ENCODE data around the gene HUWE1.

HUWE1 gene

GRCh38 chrX:53595266-53595810, 91.2 kb downstream of the HUWE1 start:
- Histone ChIP-seq H3K14ac (ENCODE audit: low read length in 2 of 2) (no peak overlapping the region), H3K4me2 (ENCODE audit: low read length, poor library complexity, severe bottlenecking) (no peak overlapping the region), H3K23ac (ENCODE audit: low read length in 2 of 2) (no peak overlapping the region), H4K8ac (ENCODE audit: low read length) (no peak overlapping the region), H2BK120ac (ENCODE audit: low read depth, low read length) (no peak overlapping the region), H2BK5ac (ENCODE audit: low read depth, low read length, poor library complexity, severe bottlenecking) (no peak overlapping the region), H4K91ac (ENCODE audit: low read length) (no peak overlapping the region), H3K9me3 (ENCODE audit: control insufficient read depth, low read length) (no peaks in the 10 kb centered on the region), H2AK5ac (ENCODE audit: low read length, severe bottlenecking) (no peak overlapping the region), H2BK12ac (ENCODE audit: low read length in 2 of 2) (no peak overlapping the region), H3K36me3 (ENCODE audit: control insufficient read depth in 1 of 2, insufficient read depth in 2 of 2, low read depth in 1 of 2, low read length in 2 of 2) (peaks cover 14 to 81% of the 10 kb centered on the region in 2 experiments), H3K9ac (ENCODE audit: low read length) (no peak overlapping the region), H2AFZ (ENCODE audit: low read depth, low read length) (no peak overlapping the region), H2BK15ac (ENCODE audit: low read depth, poor library complexity, severe bottlenecking) (no peak overlapping the region), H3K27ac (ENCODE audit: low read length, poor library complexity, severe bottlenecking) (peak overlapping the region; percentile 47), H3K79me1 (replicated peaks; ENCODE audit: low read length, poor library complexity, severe bottlenecking) (peaks cover 5% of the 10 kb centered on the region), H3K4me1 (ENCODE audit: control insufficient read depth, insufficient read depth, low read depth, low read length) (peaks cover 2% of the 10 kb centered on the region), H3K4ac (ENCODE audit: low read depth in 1 of 2, low read length in 2 of 2) (no peak overlapping the region), H3K27me3 (ENCODE audit: control insufficient read depth in 1 of 2, insufficient read depth in 1 of 2, low read length in 2 of 2) (peaks cover 0 to 16% of the 10 kb centered on the region in 2 experiments), H3K4me3 (ENCODE audit: insufficient read depth in 1 of 2, low read depth in 1 of 2, low read length in 2 of 2) (no peak overlapping the region), H3K18ac (ENCODE audit: low read depth in 1 of 2, low read length in 2 of 2) (no peak overlapping the region)
- DNase-seq: no peak
- 98% methylated on average over 4 of the region's 7 CpGs for WGBS

- H2AFZ ChIP-seq (ENCODE audit: low read depth, low read length): no peak overlapping the region
- no peak overlapping the region for H3K9ac ChIP-seq (ENCODE audit: low read length)
- no peak overlapping the region for H2BK120ac ChIP-seq (ENCODE audit: low read depth, low read length)
- H4K91ac ChIP-seq (ENCODE audit: low read length): no peak overlapping the region
- H2BK12ac ChIP-seq (ENCODE audit: low read length in 2 of 2): no peak overlapping the region
- no peak overlapping the region for H2BK5ac ChIP-seq (ENCODE audit: low read depth, low read length, poor library complexity, severe bottlenecking)
- H3K4me3 ChIP-seq (ENCODE audit: insufficient read depth in 1 of 2, low read depth in 1 of 2, low read length in 2 of 2): no peak overlapping the region
- H3K23ac ChIP-seq (ENCODE audit: low read length in 2 of 2): no peak overlapping the region
- H3K27me3 ChIP-seq (ENCODE audit: control insufficient read depth in 1 of 2, insufficient read depth in 1 of 2, low read length in 2 of 2): peaks cover 0 to 17% of the 10 kb centered on the region in 2 experiments
- no peak overlapping the region for H3K4me2 ChIP-seq (ENCODE audit: low read length, poor library complexity, severe bottlenecking)
- no peak overlapping the region for H3K14ac ChIP-seq (ENCODE audit: low read length in 2 of 2)
- DNase-seq: peak; percentile 44
- peaks cover 5% of the 10 kb centered on the region for H3K79me1 ChIP-seq (replicated peaks; ENCODE audit: low read length, poor library complexity, severe bottlenecking)
- H2AK5ac ChIP-seq (ENCODE audit: low read length, severe bottlenecking): no peak overlapping the region
- 20% methylated on average over 1 of the region's 1 CpG for WGBS
- H3K4me1 ChIP-seq (ENCODE audit: control insufficient read depth, insufficient read depth, low read depth, low read length): peaks cover 2% of the 10 kb centered on the region
- peak overlapping the region; percentile 60 for H3K27ac ChIP-seq (ENCODE audit: low read length, poor library complexity, severe bottlenecking)
- H4K8ac ChIP-seq (ENCODE audit: low read length): no peak overlapping the region
- no peak overlapping the region for H3K4ac ChIP-seq (ENCODE audit: low read depth in 1 of 2, low read length in 2 of 2)
- no peak overlapping the region for H3K18ac ChIP-seq (ENCODE audit: low read depth in 1 of 2, low read length in 2 of 2)
- H2BK15ac ChIP-seq (ENCODE audit: low read depth, poor library complexity, severe bottlenecking): no peak overlapping the region
- peaks cover 17 to 81% of the 10 kb centered on the region in 2 experiments for H3K36me3 ChIP-seq (ENCODE audit: control insufficient read depth in 1 of 2, insufficient read depth in 2 of 2, low read depth in 1 of 2, low read length in 2 of 2)
- no peaks in the 10 kb centered on the region for H3K9me3 ChIP-seq (ENCODE audit: control insufficient read depth, low read length)
These were observed 92.2 kb downstream of the HUWE1 start for GRCh38 chrX:53594354-53594753.

GRCh38 chrX:53587795-53588420, 98.6 kb downstream of the HUWE1 start:
- no peak overlapping the region for H2AK5ac ChIP-seq (ENCODE audit: low read length, severe bottlenecking)
- no peak overlapping the region for H3K4me3 ChIP-seq (ENCODE audit: insufficient read depth in 1 of 2, low read depth in 1 of 2, low read length in 2 of 2)
- H3K79me1 ChIP-seq (replicated peaks; ENCODE audit: low read length, poor library complexity, severe bottlenecking): peaks cover 6% of the 10 kb centered on the region
- H3K18ac ChIP-seq (ENCODE audit: low read depth in 1 of 2, low read length in 2 of 2): no peak overlapping the region
- 88% methylated on average over 2 of the region's 5 CpGs for WGBS
- H3K9me3 ChIP-seq (ENCODE audit: control insufficient read depth, low read length): no peaks in the 10 kb centered on the region
- H2AFZ ChIP-seq (ENCODE audit: low read depth, low read length): no peak overlapping the region
- peaks cover 24 to 99% of the 10 kb centered on the region in 2 experiments for H3K36me3 ChIP-seq (ENCODE audit: control insufficient read depth in 1 of 2, insufficient read depth in 2 of 2, low read depth in 1 of 2, low read length in 2 of 2)
- H3K4me2 ChIP-seq (ENCODE audit: low read length, poor library complexity, severe bottlenecking): no peak overlapping the region
- no peak overlapping the region for H4K91ac ChIP-seq (ENCODE audit: low read length)
- no peak overlapping the region for H3K14ac ChIP-seq (ENCODE audit: low read length in 2 of 2)
- H2BK5ac ChIP-seq (ENCODE audit: low read depth, low read length, poor library complexity, severe bottlenecking): no peak overlapping the region
- no peak overlapping the region for H2BK12ac ChIP-seq (ENCODE audit: low read length in 2 of 2)
- no peak overlapping the region for H2BK15ac ChIP-seq (ENCODE audit: low read depth, poor library complexity, severe bottlenecking)
- no peak overlapping the region for H3K9ac ChIP-seq (ENCODE audit: low read length)
- H3K23ac ChIP-seq (ENCODE audit: low read length in 2 of 2): no peak overlapping the region
- no peak overlapping the region for H4K8ac ChIP-seq (ENCODE audit: low read length)
- no peak for DNase-seq
- H3K27ac ChIP-seq (ENCODE audit: low read length, poor library complexity, severe bottlenecking): no peak overlapping the region
- H3K27me3 ChIP-seq (ENCODE audit: control insufficient read depth in 1 of 2, insufficient read depth in 1 of 2, low read length in 2 of 2): peaks cover 0 to 19% of the 10 kb centered on the region in 2 experiments
- H3K4ac ChIP-seq (ENCODE audit: low read depth in 1 of 2, low read length in 2 of 2): no peak overlapping the region
- H3K4me1 ChIP-seq (ENCODE audit: control insufficient read depth, insufficient read depth, low read depth, low read length): no peaks in the 10 kb centered on the region
- H2BK120ac ChIP-seq (ENCODE audit: low read depth, low read length): no peak overlapping the region

- H3K18ac ChIP-seq (ENCODE audit: low read depth in 1 of 2, low read length in 2 of 2): no peak overlapping the region
- WGBS: over 99% methylated on average over 6 of the region's 9 CpGs
- no peak overlapping the region for H2AK5ac ChIP-seq (ENCODE audit: low read length, severe bottlenecking)
These were observed 101.6 kb downstream of the HUWE1 start for GRCh38 chrX:53584891-53585290.

More at GRCh38 chrX:53584891-53585290, 101.6 kb downstream of the HUWE1 start:
- Histone ChIP-seq H2BK120ac (ENCODE audit: low read depth, low read length) (no peak overlapping the region), H3K14ac (ENCODE audit: low read length in 2 of 2) (no peak overlapping the region), H3K4me2 (ENCODE audit: low read length, poor library complexity, severe bottlenecking) (no peak overlapping the region), H2BK12ac (ENCODE audit: low read length in 2 of 2) (no peak overlapping the region), H2AFZ (ENCODE audit: low read depth, low read length) (no peak overlapping the region), H3K9me3 (ENCODE audit: control insufficient read depth, low read length) (no peaks in the 10 kb centered on the region), H3K27ac (ENCODE audit: low read length, poor library complexity, severe bottlenecking) (no peak overlapping the region), H4K91ac (ENCODE audit: low read length) (no peak overlapping the region), H3K36me3 (ENCODE audit: control insufficient read depth in 1 of 2, insufficient read depth in 2 of 2, low read depth in 1 of 2, low read length in 2 of 2) (peaks cover 19 to 99% of the 10 kb centered on the region in 2 experiments), H3K4ac (ENCODE audit: low read depth in 1 of 2, low read length in 2 of 2) (no peak overlapping the region), H3K27me3 (ENCODE audit: control insufficient read depth in 1 of 2, insufficient read depth in 1 of 2, low read length in 2 of 2) (peaks cover 0 to 26% of the 10 kb centered on the region in 2 experiments), H2BK5ac (ENCODE audit: low read depth, low read length, poor library complexity, severe bottlenecking) (no peak overlapping the region), H3K4me1 (ENCODE audit: control insufficient read depth, insufficient read depth, low read depth, low read length) (no peaks in the 10 kb centered on the region), H3K79me1 (replicated peaks; ENCODE audit: low read length, poor library complexity, severe bottlenecking) (peaks cover 2% of the 10 kb centered on the region), H3K4me3 (ENCODE audit: insufficient read depth in 1 of 2, low read depth in 1 of 2, low read length in 2 of 2) (no peak overlapping the region), H3K23ac (ENCODE audit: low read length in 2 of 2) (no peak overlapping the region), H2BK15ac (ENCODE audit: low read depth, poor library complexity, severe bottlenecking) (no peak overlapping the region), H4K8ac (ENCODE audit: low read length) (no peak overlapping the region), H3K9ac (ENCODE audit: low read length) (no peak overlapping the region)
- DNase-seq: no peak
